NCI-H128 (cell line): Measurements from ENCODE around the gene ZNF586.
"Not testable (repeated sequence)": the region's sequence is repeated elsewhere in the genome, so short reads cannot be mapped to it uniquely, and the experiment has no call there.

ENCODE experiments used
- DNase-seq: peaks from one replicate; lab custom pipeline; 2025; ENCODE audit not compliant: unreplicated experiment; lab: John Stamatoyannopoulos, UW

Gene ZNF586

GRCh38 chr19:57789288-57789687 is 19.8 kb downstream of the ZNF586 start:
- no peak for DNase-seq

GRCh38 chr19:57796580-57796979 is 27.1 kb downstream of the ZNF586 start:
- not testable (repeated sequence) for DNase-seq

DNA sequence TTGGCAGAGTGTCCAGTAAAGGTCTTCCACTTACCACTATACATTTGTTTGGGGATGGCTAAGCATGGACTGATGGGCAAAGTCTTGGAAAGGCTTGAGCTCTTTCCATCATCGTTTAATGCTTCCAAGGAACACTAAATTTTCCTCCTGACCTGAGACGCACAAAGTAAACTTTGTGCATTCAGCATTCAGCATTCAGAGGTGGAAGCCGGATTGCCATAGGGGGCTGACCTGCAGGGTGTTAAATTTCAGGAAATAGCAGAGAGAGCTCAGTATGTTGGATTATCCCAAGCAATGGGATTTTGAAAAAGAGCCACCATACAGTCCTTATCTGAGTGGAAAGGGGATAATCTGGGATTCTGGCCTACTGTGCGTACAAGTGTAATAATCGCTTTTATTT is 31.2 kb downstream of the ZNF586 start:
- DNase-seq = no peak

DNA sequence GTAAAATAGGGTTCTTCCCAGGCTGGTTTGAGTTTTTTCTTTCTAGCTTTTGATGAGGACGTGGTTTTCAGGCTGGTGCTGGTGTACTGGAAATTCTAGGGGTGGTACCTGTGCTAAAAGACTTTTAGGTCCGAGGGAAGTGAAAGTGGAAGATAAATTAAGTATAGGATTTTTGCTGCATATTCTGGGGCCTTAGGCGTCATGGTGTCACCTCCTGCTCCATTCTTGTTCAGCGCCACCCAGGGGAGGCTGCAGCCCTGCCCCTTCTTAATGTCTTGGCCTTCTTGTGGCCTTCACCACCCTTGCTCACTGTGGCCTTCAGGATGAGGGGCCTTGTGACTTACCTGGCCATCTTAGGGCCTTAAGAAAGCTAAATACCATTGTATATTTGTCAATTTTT is 32.8 kb downstream of the ZNF586 start:
- DNase-seq = no peak

GRCh38 chr19:57803265-57803593 is 33.8 kb downstream of the ZNF586 start:
- no peak for DNase-seq

GRCh38 chr19:57803594-57804325 is 34.3 kb downstream of the ZNF586 start:
- DNase-seq = no peak

DNA sequence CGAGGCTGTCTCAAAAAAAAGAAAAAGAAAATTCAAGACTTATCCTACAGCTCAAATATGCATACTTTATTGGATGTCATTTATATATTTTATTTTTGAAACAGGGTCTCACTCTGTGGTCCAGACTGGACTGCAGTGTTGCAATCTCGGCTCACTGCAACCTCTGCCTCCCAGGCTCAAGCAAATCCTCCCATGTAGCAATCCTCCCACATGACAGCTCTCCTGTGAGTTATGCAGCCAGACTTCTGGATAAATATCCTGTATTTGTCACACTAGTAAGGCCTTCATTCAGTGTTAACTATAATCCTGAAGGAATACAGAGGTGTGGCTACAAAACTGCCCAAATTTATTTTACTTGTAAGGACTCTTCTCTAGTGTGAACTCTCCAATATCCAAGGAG is 38.1 kb downstream of the ZNF586 start:
- DNase-seq = no peak

GRCh38 chr19:57810410-57811295 is 41.2 kb downstream of the ZNF586 start:
- not testable (repeated sequence) for DNase-seq

DNA sequence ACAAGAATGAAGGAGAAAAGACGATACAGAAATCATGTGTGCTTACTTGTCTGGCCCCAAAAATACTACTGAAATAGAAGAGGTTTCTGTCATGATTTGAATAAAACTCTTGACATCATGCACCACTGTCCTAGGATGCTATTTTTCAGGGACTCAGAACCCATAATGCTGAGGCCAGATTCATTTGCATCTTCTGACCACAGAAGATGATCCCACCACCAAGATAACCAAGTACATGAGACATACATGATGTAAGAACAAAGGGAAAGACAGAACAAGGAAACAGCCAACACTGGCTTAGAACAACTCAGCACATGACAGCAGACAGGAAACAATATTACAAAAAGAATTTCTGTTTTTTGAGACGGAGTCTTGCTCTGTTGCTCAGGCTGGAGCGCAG is 42.8 kb downstream of the ZNF586 start:
- DNase-seq = no peak

DNA sequence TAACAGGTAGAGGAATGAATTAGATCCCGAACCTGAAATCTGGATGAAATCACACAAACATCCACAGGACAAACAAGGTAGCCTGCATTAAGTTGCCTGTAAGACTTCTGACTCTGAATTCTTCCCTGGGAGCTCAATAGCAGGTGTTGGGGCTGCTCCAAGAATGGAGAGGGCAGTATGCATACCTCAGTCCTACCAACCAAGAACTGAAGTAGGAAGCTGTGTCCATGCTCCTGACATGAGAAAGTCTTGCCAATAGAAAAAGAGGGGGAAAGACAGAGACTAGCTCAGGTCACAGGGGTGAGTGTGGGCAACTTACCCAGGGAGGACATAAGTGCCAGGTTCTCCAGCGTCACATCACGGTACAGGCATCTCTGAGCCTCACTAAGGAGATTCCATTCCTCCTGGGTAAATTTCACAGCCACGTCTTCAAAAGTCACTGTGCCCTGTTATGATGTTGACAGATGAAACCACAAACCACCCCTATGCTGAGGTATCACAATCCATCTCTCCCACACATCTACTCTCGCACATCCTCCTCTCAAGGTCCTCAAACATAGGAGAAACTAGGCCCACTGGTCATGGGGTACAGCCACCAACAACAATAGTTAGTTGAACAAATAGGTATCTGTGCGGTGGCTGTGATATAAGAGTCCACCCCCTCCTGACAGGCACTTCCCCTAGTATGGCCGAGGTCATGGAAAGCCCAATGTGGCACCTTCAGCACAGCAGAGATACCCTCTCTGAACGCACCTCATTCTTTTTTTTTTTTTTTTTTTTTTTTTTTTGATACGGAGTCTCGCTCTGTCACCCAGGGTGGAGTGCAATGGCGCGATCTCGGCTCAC is 43.7 kb downstream of the ZNF586 start:
- DNase-seq = not testable (repeated sequence)

DNA sequence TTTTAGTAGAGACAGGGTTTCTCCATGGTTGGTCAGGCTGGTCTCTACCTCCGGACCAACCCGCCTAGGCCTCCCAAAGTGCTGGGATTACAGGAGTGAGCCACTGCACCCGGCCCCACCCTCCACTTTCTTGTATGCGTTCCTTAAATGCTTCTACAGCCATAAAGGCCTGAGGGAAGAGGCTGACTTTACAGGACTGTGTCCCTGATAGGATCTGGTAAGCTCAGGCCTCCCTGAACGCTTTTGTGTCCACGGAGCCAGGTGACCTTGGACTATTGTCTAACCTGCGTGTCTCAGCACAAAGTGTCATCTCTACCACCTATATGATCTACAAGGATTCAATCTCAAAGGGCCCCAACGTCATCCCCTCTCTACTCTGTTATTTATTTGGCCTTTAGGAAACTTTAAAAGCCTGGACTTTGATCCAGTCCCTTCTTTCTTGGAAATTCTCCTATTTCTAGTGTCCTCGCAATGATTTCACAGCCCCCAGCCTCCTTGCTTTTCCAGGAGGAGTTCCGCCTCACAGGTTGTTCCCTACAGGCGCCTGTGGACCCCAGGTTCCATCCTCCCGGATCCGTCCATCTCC is 44.5 kb downstream of the ZNF586 start:
- no peak for DNase-seq

- peak; percentile 74 for DNase-seq
These were observed 45.2 kb downstream of the ZNF586 start, which contains the start of gene ZNF552 for GRCh38 chr19:57814505-57815246. Gene ZNF552 (minus strand): TSS chr19:57814913. CDS start chr19:57814743, 170 bp downstream.

DNA sequence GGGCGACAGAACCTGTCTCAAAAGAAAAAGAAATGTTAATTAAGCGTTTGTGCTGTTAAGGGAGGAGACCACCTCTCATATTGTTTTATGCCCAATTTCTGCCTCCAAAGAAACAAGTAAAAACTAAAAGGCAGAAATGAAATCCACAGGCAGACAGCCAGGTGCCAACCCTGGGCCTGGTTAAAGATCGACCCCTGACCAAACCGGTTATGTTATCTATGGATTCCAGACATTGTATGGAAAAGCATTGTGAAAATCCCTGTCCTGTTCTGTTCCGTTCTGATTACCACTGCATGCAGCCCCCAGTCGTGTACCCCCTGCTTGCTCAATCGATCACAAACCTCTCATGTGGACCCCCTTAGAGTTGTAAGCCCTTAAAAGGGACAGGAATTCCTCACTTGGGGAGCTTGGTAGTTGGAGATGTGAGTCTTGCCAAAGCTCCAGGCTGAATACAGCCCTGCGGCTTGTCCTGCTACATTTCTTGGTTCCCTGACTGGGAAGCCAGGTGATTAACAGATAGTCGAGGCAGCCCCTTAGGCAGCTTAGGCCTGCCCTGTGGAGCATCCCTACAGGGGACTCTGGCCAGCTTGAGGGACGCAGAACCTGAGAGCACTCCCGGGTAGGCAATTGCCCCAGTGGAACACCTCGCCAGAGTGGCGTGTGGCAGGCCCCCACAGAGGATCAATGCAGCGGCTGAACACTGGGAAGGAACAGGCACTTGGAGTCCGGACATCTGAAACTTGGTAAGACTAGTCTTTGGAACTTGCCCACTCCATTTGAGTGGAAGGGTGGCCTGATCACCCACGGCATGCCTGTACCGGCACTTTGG is 46.0 kb downstream of the ZNF586 start:
- DNase-seq = no peak

- DNase-seq = no peak
These were observed 47.2 kb downstream of the ZNF586 start for GRCh38 chr19:57816652-57817051.

- DNase-seq = no peak
These were observed 48.5 kb downstream of the ZNF586 start for GRCh38 chr19:57817976-57818375.

- no peak for DNase-seq
These were observed 48.9 kb downstream of the ZNF586 start for GRCh38 chr19:57818378-57818777.

DNA sequence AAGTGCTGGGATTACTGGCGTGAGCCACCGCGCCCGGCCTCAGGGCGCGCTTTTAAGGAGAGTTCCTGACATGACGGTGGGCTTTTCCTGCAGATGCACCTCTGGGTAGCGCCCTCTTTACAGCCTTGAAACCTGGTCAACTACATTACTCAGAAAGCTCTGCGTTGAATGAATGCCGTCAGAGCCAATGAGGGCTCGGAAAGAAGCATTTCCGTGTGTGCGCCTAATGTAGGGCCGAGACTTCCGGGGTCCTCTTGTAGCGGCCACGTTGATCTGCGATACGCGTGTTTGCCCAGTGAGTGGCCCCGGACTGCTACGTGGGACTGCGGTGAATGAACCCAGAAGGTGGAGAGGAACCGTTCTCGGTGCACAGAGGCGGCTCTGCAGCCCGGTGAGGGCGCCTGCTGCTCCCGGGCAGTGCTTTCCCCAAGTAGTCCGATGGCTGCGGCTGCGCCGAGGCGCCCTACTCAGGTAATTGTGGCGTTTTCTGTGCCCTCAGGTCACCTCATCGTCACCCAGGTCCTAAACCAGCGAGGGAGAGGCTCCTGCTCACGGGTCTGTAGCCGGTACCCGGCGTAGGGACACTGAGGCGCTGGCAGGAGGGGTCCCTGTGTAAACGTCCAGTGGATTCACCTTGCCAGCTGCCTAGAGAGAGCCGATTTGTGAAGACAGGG is 50.1 kb downstream of the ZNF586 start:
- peak; percentile 70 for DNase-seq

- no peak for DNase-seq
These were observed 51.1 kb downstream of the ZNF586 start for GRCh38 chr19:57820599-57820998.

- DNase-seq = not testable (repeated sequence)
These were observed 51.6 kb downstream of the ZNF586 start for GRCh38 chr19:57821095-57821494.
